Fibroblast of mammary gland (primary cell): Measurements from ENCODE around the gene UFM1.
"Not testable (repeated sequence)": the region's sequence is repeated elsewhere in the genome, so short reads cannot be mapped to it uniquely, and the experiment has no call there.

Experiments
- DNase-seq: peaks from one replicate; pipeline ENCODE4 v3.0.0-alpha.2; 2010; ENCODE audit warnings: low read depth
- H3K4me3 ChIP-seq: 2 replicates; pipeline ENCODE4 v1.5.1; 2011; ENCODE audit warnings: low read depth, mild to moderate bottlenecking, low read length, moderate library complexity; ENCODE audit not compliant: control insufficient read depth
- TF ChIP-seq, protein P1 (sequence below): conservative IDR thresholded peaks from 2 replicates; pipeline ENCODE4 v1.5.1; 2011; ENCODE audit warnings: low read depth, low read length, inconsistent platforms; ENCODE audit not compliant: control insufficient read depth, insufficient read depth

The UFM1 gene

DNA sequence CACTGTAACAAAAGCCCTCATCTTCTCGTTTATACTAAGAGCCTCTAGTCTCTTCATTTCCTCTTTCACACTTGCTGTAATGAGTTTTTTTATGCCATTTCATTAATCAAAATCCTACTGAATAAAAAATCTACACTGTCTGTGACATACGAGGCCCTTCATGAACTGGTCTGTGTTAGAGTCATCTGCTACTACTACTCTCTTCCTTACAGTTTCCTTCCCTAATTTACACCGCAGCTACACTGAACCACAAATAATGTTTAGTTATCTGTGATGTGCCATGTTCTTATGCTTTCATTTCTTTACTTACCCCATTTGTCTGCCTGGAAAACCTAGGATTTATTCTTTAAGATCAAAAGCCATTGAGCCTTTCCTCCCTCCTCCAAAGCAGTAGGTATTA, 16.0 kb downstream of the UFM1 start:
- TF ChIP-seq, protein P1, sequence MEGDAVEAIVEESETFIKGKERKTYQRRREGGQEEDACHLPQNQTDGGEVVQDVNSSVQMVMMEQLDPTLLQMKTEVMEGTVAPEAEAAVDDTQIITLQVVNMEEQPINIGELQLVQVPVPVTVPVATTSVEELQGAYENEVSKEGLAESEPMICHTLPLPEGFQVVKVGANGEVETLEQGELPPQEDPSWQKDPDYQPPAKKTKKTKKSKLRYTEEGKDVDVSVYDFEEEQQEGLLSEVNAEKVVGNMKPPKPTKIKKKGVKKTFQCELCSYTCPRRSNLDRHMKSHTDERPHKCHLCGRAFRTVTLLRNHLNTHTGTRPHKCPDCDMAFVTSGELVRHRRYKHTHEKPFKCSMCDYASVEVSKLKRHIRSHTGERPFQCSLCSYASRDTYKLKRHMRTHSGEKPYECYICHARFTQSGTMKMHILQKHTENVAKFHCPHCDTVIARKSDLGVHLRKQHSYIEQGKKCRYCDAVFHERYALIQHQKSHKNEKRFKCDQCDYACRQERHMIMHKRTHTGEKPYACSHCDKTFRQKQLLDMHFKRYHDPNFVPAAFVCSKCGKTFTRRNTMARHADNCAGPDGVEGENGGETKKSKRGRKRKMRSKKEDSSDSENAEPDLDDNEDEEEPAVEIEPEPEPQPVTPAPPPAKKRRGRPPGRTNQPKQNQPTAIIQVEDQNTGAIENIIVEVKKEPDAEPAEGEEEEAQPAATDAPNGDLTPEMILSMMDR, result no peak
- no peak for DNase-seq
- no peak overlapping the region for H3K4me3 ChIP-seq

DNA sequence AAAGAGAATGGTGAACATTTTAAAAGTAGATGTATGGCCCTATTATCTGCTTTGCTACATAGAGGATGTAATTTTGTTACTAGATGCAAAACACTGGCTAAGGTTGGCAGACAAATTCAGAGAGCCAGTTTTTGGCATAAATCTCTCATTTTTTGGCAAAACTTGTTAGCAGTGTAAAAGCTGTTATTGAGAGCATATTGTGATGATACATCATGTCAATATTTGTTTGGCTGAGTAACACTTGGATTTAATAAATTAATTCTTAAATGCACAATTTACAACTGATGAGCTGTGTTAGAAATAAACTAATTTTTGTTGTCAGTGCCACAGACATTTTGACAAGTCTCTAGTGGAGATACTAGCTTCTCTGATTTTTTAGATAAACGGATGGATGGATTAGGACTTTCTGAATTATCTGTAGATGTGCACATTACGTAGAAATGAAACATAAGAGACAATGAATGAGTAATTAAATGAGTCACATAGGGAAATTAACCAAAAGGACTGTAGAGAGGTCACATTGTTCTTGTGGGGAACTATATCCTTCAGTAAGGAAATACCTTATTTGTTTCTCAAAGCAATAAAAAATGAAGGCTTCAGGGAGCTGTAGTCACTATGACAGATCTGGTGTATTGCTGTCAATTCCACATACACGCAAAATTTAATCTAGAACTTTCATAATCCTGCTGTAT, 17.4 kb downstream of the UFM1 start:
- H3K4me3 ChIP-seq, result no peak overlapping the region
- TF ChIP-seq, protein P1, result no peak
- DNase-seq, result peak; percentile 84

GRCh38 chr13:38369058-38369457, 19.4 kb downstream of the UFM1 start:
- TF ChIP-seq, protein P1, result no peak
- DNase-seq, result no peak
- no peak overlapping the region for H3K4me3 ChIP-seq

DNA sequence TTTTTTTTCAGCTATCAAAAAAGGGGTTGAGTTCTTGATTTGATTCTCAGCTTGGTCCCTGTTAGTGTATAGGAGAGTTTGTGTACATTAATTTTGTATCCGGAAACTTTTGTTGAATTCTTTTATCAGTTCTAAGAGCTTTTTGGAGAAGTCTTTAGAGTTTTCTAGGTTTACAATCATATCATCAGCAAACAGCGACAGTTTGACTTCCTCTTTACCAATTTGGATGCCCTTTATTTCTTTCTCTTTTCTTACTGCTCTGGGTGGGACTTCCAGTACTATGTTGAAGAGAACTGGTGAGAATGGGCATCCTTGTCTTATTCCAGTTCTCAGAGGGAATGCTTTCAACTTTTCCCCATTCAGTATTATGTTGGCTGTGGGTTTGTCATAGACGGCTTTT, 20.4 kb downstream of the UFM1 start:
- H3K4me3 ChIP-seq, DNase-seq: not testable (repeated sequence)

- H3K4me3 ChIP-seq, result no peak overlapping the region
- DNase-seq, result no peak
- TF ChIP-seq, protein P1, result no peak
Measured at GRCh38 chr13:38372820-38373383, 23.3 kb downstream of the UFM1 start.

- TF ChIP-seq, protein P1, result no peak
- H3K4me3 ChIP-seq, result no peak overlapping the region
- DNase-seq, result no peak
Measured at GRCh38 chr13:38376546-38376945, 26.9 kb downstream of the UFM1 start.

GRCh38 chr13:38381890-38382289, 32.2 kb downstream of the UFM1 start:
- DNase-seq, result peak; percentile 58
- no peak overlapping the region for H3K4me3 ChIP-seq
- TF ChIP-seq, protein P1, result no peak
